ENCODE data around the gene DDAH1. TPM values are rescaled to one million over a fixed set of nuclear protein-coding genes. Genes with fewer than 3 reads are reported as not detected.

The DDAH1 gene
- total and polyA plus RNA-seq, 4 donors = 13.6 to 57.2 (median 38.7) TPM

DNA sequence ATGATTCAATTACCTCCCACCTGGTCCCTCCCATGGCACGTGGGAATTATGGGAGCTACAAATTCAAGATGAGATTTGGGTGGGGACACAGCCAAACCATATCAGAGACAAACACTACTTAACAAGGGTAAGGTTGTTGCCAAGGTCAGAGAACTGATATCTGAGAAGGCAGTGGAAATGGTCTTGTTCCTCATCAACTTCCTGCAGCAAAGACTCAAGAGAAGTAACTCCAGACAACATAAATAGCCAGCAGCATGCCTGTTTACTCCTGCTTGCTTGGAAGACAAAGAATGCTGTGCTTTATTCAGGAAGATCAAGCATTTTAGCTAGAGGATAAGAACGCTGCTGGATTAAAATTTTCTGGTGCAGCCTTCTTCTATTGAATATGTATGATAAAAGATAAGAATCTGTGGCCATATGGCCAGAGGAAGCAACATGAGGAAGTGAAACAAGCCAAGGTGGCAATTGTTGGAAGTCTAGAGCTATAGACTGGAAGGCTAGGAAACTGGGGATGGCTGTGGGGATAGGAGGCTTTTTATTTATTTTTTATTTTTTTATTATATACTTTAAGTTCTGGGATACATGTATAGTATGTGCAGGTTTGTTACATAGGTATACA, 36.4 kb downstream of the DDAH1 start:
- no peak for ATAC-seq (ENCODE audit: insufficient read depth, low FRiP score)
- TF ChIP-seq, protein P1, sequence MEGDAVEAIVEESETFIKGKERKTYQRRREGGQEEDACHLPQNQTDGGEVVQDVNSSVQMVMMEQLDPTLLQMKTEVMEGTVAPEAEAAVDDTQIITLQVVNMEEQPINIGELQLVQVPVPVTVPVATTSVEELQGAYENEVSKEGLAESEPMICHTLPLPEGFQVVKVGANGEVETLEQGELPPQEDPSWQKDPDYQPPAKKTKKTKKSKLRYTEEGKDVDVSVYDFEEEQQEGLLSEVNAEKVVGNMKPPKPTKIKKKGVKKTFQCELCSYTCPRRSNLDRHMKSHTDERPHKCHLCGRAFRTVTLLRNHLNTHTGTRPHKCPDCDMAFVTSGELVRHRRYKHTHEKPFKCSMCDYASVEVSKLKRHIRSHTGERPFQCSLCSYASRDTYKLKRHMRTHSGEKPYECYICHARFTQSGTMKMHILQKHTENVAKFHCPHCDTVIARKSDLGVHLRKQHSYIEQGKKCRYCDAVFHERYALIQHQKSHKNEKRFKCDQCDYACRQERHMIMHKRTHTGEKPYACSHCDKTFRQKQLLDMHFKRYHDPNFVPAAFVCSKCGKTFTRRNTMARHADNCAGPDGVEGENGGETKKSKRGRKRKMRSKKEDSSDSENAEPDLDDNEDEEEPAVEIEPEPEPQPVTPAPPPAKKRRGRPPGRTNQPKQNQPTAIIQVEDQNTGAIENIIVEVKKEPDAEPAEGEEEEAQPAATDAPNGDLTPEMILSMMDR (IDR thresholded peaks at IDR 0.05; ENCODE audit: control extremely low read depth, extremely low read depth) = no peak
- no peaks in the 10 kb centered on the region for H3K9me3 ChIP-seq (ENCODE audit: control insufficient read depth in 4 of 4, insufficient read depth in 3 of 4, low read length in 3 of 4)
- no peaks in the 10 kb centered on the region for H3K36me3 ChIP-seq (ENCODE audit: control insufficient read depth in 4 of 4, insufficient read depth in 4 of 4, low read length in 4 of 4)
- DNase-seq = no peak
- peaks cover 0 to 14% (median 0%) of the 10 kb centered on the region in 5 donors for H3K4me1 ChIP-seq (ENCODE audit: control insufficient read depth in 5 of 5, insufficient read depth in 5 of 5, low read length in 5 of 5)
- H3K27ac ChIP-seq (ENCODE audit: low read depth in 1 of 2, low read length in 1 of 2) = no peak overlapping the region
- H3K4me3 ChIP-seq = no peak overlapping the region
- H3K27me3 ChIP-seq (ENCODE audit: control insufficient read depth in 3 of 3, insufficient read depth in 3 of 3, low read length in 2 of 3) = no peaks in the 10 kb centered on the region
- no peak overlapping the region for H3K9ac ChIP-seq (ENCODE audit: insufficient read depth in 1 of 2, low read length in 2 of 2)
- 64 to 74% methylated on average over 2 of the region's 2 CpGs for WGBS, 2 donors

DNA sequence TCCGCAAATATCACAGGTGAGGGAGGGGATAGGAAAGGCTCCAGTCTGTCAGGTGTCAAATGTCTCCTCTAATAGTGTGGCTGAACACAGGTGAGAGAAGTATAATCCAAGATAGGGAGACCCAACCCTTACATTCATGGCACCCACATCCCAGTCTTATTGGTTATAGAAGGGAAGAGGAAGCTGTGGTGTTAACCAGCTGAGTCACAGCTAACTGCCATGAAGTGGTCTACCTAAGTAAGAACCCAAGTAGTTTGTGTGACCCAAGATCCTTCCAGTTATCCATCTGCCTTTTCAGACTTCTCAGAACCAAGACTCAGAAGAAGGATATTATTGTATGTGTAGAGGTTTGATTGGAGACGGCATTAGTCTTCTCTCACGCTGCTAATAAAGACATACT, 37.1 kb downstream of the DDAH1 start:
- Histone ChIP-seq H3K27ac (ENCODE audit: low read depth in 1 of 2, low read length in 1 of 2) (no peak overlapping the region), H3K9me3 (ENCODE audit: control insufficient read depth in 4 of 4, insufficient read depth in 3 of 4, low read length in 3 of 4) (no peaks in the 10 kb centered on the region), H3K9ac (ENCODE audit: insufficient read depth in 1 of 2, low read length in 2 of 2) (no peak overlapping the region), H3K27me3 (ENCODE audit: control insufficient read depth in 3 of 3, insufficient read depth in 3 of 3, low read length in 2 of 3) (no peaks in the 10 kb centered on the region), H3K36me3 (ENCODE audit: control insufficient read depth in 4 of 4, insufficient read depth in 4 of 4, low read length in 4 of 4) (no peaks in the 10 kb centered on the region), H3K4me3 (no peak overlapping the region), H3K4me1 (ENCODE audit: control insufficient read depth in 5 of 5, insufficient read depth in 5 of 5, low read length in 5 of 5) (peaks cover 0 to 14% (median 0%) of the 10 kb centered on the region in 5 donors)
- ATAC-seq (ENCODE audit: insufficient read depth, low FRiP score) = no peak
- 94 to 96% methylated on average over 3 of the region's 3 CpGs for WGBS, 2 donors
- no peak for DNase-seq
- TF ChIP-seq, protein P1 (IDR thresholded peaks at IDR 0.05; ENCODE audit: control extremely low read depth, extremely low read depth) = no peak

DNA sequence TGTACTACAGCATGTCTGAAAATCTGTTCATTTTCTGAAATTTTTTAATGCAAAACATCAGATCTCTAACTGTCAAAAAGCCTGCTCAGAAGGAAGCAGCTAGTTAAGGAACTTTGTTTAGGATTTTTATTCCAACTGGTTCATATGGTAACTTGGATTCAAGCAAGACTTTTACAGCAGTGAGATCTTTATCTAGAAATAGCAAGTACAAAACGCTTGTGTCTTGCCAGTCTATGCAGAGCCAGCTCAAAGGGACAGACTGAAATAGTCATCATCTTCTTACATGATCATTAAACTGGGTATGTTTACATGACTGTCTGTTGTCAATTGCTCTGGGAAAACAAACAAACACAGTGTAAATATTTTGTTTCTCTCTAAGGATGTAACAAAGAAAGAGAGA, 37.6 kb downstream of the DDAH1 start:
- Histone ChIP-seq H3K4me1 (ENCODE audit: control insufficient read depth in 5 of 5, insufficient read depth in 5 of 5, low read length in 5 of 5) (peaks cover 0 to 14% (median 0%) of the 10 kb centered on the region in 5 donors), H3K9me3 (ENCODE audit: control insufficient read depth in 4 of 4, insufficient read depth in 3 of 4, low read length in 3 of 4) (no peaks in the 10 kb centered on the region), H3K36me3 (ENCODE audit: control insufficient read depth in 4 of 4, insufficient read depth in 4 of 4, low read length in 4 of 4) (no peaks in the 10 kb centered on the region), H3K4me3 (no peak overlapping the region), H3K27ac (ENCODE audit: low read depth in 1 of 2, low read length in 1 of 2) (no peak overlapping the region), H3K9ac (ENCODE audit: insufficient read depth in 1 of 2, low read length in 2 of 2) (no peak overlapping the region), H3K27me3 (ENCODE audit: control insufficient read depth in 3 of 3, insufficient read depth in 3 of 3, low read length in 2 of 3) (no peaks in the 10 kb centered on the region)
- TF ChIP-seq, protein P1 (IDR thresholded peaks at IDR 0.05; ENCODE audit: control extremely low read depth, extremely low read depth) = no peak
- ATAC-seq (ENCODE audit: insufficient read depth, low FRiP score) (no peak), DNase-seq (peak in 2 of 3 donors; percentile 65 to 73)
- WGBS, 2 donors = 47 to 59% methylated on average over 1 of the region's 1 CpG

DNA sequence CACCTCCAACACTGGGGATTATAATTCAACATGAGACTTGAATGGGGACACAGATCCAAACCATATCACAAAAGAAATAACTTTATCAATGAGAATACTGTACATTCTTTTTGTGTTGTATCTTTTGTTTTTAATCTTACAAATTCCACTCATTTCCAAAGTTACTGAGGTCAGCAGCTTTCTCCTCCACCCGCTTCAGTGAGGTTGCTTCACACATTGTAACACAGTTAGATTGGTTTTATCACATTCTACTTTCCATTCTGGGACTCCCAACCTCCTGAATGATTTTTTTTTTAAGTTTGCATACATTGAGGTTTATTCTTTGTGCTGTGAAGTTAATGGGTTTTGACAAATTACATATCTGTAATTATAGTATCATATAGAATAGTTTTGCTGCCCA, 43.8 kb downstream of the DDAH1 start:
- peaks cover 0 to 8% (median 4%) of the 10 kb centered on the region in 4 donors for H3K9me3 ChIP-seq (ENCODE audit: control insufficient read depth in 4 of 4, insufficient read depth in 3 of 4, low read length in 3 of 4)
- H3K27me3 ChIP-seq (ENCODE audit: control insufficient read depth in 3 of 3, insufficient read depth in 3 of 3, low read length in 2 of 3) = no peaks in the 10 kb centered on the region
- H3K36me3 ChIP-seq (ENCODE audit: control insufficient read depth in 4 of 4, insufficient read depth in 4 of 4, low read length in 4 of 4) = no peaks in the 10 kb centered on the region
- no peak overlapping the region for H3K4me3 ChIP-seq
- peaks cover 0 to 5% (median 0%) of the 10 kb centered on the region in 5 donors for H3K4me1 ChIP-seq (ENCODE audit: control insufficient read depth in 5 of 5, insufficient read depth in 5 of 5, low read length in 5 of 5)
- ATAC-seq (ENCODE audit: insufficient read depth, low FRiP score) (no peak), DNase-seq (no peak)
- TF ChIP-seq, protein P1 (IDR thresholded peaks at IDR 0.05; ENCODE audit: control extremely low read depth, extremely low read depth) = no peak
- no peak overlapping the region for H3K27ac ChIP-seq (ENCODE audit: low read depth in 1 of 2, low read length in 1 of 2)
- 85 to 88% methylated on average over 1 of the region's 1 CpG for WGBS, 2 donors
- no peak overlapping the region for H3K9ac ChIP-seq (ENCODE audit: insufficient read depth in 1 of 2, low read length in 2 of 2)
